ENCODE data around the gene TRIM77.
"Not testable (repeated sequence)": the region's sequence is repeated elsewhere in the genome, so short reads cannot be mapped to it uniquely, and the experiment has no call there.

The TRIM77 gene

DNA sequence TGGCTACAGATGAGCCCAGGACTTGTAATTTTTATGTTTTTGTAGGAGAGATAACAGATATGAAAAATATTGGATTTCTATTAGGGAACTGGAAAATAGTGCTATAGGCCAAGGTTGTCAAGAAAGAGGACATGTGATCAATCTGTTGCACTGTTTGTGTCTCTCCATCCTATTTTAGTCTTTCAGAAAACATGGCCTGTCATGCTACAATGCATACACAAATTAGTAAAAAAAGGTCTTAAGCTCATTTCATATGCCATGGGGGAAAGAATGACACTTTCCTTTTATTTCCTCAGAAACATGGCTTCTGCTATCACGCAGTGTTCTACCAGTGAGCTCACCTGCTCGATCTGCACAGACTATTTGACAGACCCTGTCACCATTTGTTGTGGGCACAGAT is at the start of gene TRIM77:
Gene TRIM77, plus strand, starts transcription at position 301 of the 400 bp plus-strand sequence. Its CDS starts 0 bp downstream, at position 301.
- not testable (repeated sequence) for DNase-seq

DNA sequence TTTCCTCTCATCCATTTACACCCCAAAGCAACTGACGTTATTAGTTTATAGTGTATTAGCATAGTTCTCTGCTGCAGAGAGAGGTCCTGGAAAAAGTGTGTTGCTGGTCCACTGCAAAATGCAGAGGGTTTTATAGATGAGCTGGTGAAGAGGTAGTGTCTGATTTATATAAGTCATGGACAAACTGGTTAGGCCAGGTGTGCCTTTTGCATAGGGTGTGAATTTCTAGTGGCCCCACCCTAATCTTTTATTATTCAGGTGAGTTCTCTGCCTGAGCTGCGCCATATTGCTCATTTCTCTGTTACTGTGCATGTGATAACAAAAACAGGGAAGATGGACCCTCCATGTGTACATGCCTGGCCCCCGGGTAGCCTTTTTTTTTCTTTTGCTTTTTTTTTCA is 43.1 kb upstream of the TRIM77 start:
- DNase-seq: no peak

- not testable (repeated sequence) for DNase-seq
Observed at GRCh38 chr11:89668158-89668557, 41.9 kb upstream of the TRIM77 start.

DNA sequence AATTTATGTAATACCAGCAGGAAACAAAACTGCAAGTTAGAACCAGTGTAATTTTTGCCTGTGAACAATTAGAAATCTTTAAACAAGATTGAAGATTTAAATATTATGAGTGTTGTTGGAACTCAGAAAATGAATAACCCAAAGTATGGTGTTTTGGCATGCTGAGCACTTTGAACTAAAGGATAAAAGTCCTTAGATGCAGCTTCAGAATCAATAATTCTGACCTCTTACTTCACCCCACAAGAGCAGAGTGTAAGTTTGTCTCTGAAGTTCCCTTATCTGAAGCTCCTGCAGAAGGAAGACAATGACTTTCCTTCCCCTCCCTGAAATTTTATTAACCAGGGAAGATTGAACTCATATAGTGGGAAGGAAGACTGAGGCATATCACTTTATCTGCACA is 40.5 kb upstream of the TRIM77 start:
- not testable (repeated sequence) for DNase-seq

GRCh38 chr11:89669993-89670669 is 40.0 kb upstream of the TRIM77 start:
- not testable (repeated sequence) for DNase-seq

GRCh38 chr11:89672547-89672946 is 37.6 kb upstream of the TRIM77 start:
- DNase-seq: not testable (repeated sequence)

- DNase-seq: not testable (repeated sequence)
Observed at GRCh38 chr11:89673380-89673779, 36.7 kb upstream of the TRIM77 start.

DNA sequence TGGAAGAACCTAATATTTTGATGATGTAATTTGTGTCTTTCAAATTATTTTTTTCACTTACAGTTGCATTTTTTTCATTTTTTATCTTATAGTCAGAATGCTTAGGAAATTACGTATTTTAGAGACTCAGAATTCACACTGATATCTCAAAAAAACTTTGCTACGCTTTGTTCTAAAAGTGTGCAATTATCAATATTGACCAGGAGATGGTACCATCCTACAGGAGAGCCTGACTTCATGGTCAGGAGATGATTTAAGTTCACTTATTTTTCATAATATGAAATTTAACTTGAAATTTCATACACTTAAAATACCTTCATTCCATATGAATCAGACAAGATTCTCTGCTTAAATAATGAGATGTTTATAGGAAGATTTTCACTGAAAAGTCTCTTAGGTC is 34.7 kb upstream of the TRIM77 start:
- not testable (repeated sequence) for DNase-seq

DNA sequence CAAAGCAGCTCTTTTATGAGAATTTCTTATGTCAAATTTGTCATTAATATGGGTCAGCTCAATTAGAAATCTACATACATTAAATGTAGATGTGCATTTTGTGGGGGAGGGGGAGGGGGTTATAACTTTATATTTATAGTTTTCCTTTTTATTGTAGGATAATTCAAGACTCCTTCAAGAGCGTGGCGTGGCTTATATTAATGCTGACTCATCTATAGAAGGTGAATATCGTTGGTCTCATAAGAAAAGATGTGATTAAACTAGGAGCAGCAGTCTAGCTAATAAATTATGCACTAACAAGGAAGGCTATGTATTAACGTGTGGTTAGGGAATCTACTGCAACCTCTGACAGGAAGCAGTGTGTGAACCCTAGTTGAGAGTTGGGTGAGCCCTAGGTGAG is 34.2 kb upstream of the TRIM77 start:
- DNase-seq: not testable (repeated sequence)

DNA sequence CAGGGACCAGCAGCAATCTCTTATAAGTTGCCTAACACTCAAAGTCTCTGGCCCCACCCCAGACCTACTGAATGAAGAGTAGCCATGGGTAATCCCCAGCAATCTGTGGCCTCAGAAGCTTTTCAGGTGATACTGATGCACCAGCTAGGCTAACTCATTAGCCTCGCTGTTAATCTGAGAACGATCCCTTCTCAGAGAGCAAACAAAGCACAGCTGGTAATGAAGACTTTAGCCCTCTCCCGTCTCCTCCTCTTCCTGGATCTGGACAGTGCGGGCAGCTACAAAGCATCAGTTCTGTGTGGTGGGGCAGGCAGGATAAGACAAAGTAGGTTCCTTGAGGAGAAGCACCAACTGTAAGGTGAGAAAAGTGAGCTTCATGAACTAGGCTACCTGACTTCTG is 3.0 kb upstream of the TRIM77 start:
- DNase-seq: not testable (repeated sequence)

DNA sequence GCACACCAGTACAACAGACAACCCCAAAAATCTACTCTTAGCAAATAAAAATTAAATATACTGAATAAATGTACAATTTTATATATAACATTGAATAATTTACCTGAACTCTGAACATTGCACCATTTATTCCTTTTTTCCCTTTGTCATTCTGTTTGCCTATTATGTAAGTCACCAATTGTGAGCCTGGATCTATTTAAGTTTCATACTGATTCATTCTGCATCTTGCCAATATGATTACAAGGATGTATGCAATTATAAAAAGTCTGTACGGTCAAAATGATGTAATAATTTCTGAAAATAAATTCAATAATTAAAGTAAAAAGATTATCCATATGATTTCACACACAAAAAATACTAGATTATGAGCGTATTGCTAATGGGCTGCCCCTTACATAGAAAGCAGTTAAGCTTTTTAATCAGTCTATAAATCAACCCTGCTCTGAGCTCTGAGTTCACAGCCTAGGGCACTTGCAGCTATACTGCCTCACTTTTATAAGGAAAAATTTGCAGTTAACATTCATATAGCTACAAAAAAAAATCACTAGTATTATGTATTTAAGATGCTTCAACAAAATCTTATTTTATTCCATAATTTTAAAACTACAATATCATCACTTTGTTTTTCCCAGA is 14.9 kb downstream of the TRIM77 start:
- DNase-seq: not testable (repeated sequence)

- not testable (repeated sequence) for DNase-seq
Observed at GRCh38 chr11:89730215-89730614, 20.1 kb downstream of the TRIM77 start.

DNA sequence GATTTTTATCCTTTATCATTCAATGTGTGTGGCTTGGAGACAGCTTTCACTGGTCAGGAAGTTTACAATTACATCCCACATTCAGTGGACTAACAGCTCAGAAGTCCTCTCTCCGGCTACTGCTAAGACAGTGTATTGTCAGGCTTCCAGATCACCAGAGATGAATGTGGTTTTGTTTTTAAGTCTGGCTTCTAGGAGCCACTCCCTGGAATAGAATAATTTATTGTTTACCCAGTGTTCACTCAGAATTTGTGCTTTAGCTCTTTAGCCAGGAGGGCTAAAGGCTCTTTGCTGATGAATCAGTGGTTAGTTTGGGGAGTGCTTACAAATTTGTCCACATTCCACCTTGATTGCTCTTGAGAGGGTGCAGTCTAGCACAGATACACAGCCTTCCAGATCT is 26.5 kb downstream of the TRIM77 start:
- no peak for DNase-seq

DNA sequence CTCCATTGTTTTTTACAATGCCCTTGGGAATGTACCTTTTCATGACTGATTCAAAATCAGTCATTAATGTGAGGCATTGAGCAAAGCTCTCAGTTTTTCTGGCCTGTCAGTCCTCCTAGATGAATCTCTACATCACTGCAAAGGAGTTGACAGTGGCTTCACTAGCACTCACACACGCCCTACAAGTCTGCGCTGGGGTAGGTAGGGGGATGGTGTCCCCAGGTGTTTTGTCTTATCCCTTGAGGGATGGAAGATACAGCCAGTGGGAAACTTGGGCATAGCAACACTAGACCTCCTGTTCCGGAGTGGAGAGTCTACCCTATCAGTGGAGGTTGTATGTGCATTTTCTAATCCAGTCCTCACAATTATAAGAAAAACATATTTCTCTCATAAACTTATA is 27.0 kb downstream of the TRIM77 start:
- no peak for DNase-seq

DNA sequence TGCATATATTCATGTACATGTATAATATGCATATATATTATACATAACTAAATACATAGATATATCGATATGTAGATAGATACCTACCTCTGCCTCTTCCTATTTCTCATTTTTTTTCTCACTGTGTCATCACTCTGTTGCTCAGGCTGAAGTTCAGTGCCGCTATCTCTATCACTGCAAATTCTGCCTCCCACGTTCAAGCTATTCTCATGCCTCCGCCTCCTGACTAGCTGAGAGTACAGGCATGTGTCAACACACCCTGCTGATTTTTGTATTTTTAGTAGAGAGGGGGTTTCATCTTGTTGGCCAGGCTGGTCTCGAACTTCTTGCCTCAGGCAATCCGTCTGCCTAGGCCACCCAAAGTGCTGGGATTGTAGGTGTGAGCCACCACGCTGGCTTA is 31.3 kb downstream of the TRIM77 start:
- not testable (repeated sequence) for DNase-seq

DNA sequence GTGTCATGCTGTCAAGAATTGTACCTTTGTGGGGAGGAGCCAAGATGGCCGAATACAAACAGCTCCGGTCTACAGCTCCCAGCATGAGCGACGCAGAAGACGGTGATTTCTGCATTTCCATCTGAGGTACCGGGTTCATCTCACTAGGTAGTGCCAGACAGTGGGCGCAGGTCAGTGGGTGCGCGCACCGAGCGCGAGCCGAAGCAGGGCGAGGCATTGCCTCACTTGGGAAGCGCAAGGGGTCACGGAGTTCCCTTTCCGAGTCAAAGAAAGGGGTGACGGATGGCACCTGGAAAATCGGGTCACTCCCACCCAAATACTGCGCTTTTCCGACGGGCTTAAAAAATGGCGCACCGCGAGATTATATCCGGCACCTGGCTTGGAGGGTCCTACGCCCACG is 34.1 kb downstream of the TRIM77 start:
- not testable (repeated sequence) for DNase-seq

- DNase-seq: not testable (repeated sequence)
Observed at GRCh38 chr11:89750822-89751221, 40.7 kb downstream of the TRIM77 start.
